ENCODE data around the gene SLC27A1. TPM values are rescaled to one million over a fixed set of nuclear protein-coding genes. Genes with fewer than 3 reads are reported as not detected.

The SLC27A1 gene
- polyA plus RNA-seq, 1 of the 3 experiments (the other 2 are of a cell fraction), result 15.0 TPM

DNA sequence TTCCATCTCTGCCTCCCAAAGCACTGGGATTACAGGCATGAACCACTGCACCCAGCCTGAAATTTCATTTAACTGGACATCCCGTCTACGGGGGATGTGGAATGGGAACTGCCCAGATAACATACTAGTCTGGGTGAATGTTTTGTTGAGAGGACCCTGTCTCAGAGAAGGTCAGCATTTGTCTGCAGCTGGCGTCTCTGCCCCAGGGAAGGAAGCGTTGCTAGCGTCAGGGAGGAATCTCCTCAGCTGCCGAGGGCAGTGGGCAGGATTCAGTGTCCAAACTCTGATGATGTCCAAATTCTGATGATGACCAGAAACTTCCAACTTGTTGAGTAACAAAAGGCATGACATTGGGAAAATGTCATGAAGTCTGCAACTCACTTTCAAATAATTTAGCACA is 12.7 kb upstream of the SLC27A1 start:
- Histone ChIP-seq H3K27ac (ENCODE audit: low read depth in 2 of 2, low read length in 1 of 2) (no peak overlapping the region), H3K9me2 (no peaks in the 10 kb centered on the region), H3K4me3 (ENCODE audit: low read depth in 2 of 2, low read length in 1 of 2) (no peak overlapping the region), H3F3A (replicated peaks; ENCODE audit: insufficient read depth) (no peaks in the 10 kb centered on the region), H3K79me2 (ENCODE audit: insufficient read depth) (no peaks in the 10 kb centered on the region), H3K36me3 (replicated peaks in 1 of 2; ENCODE audit: control insufficient read depth in 1 of 2, insufficient read depth in 2 of 2, low read length in 1 of 2) (no peaks in the 10 kb centered on the region), H4K20me1 (ENCODE audit: insufficient read depth) (no peaks in the 10 kb centered on the region), H3K4me1 (ENCODE audit: control insufficient read depth in 1 of 2, insufficient read depth in 2 of 2, low read depth in 1 of 2, low read length in 1 of 2) (no peaks in the 10 kb centered on the region; a peak in 1 of 4 replicates), H2AFZ (ENCODE audit: low read depth) (no peak overlapping the region), H3K4me2 (no peak overlapping the region), H3K9me3 (no peaks in the 10 kb centered on the region), H3K9ac (no peak overlapping the region), H3K27me3 (ENCODE audit: insufficient read depth) (peaks cover 40% of the 10 kb centered on the region)
- ChIA-PET CTCF (interaction anchor here (0.6 to 1.7 kb wide), 3 partner anchors 9 to 70 kb away, joined by 3 to 8 read pairs (median 6); partner anchors contain the start of gene TMEM221), POLR2A (interaction anchor here (1.0 kb wide), 1 partner anchor 10 kb away, joined by 3 read pairs; no protein-coding TSS in a partner anchor)
- WGBS (ENCODE audit: low lambda C conversion rate), result 7% methylated on average over 6 of the region's 6 CpGs
- TF ChIP-seq NRF1 (IDR thresholded peaks at IDR 0.05; ENCODE audit: low read depth, low read length), result no peak
- TF ChIP-seq RXRA (IDR thresholded peaks at IDR 0.05; ENCODE audit: borderline replicate concordance, low read depth), result no peak
- TF ChIP-seq RAD21 (IDR thresholded peaks at IDR 0.05; ENCODE audit: low read length), result no peak
- TF ChIP-seq, protein P1, sequence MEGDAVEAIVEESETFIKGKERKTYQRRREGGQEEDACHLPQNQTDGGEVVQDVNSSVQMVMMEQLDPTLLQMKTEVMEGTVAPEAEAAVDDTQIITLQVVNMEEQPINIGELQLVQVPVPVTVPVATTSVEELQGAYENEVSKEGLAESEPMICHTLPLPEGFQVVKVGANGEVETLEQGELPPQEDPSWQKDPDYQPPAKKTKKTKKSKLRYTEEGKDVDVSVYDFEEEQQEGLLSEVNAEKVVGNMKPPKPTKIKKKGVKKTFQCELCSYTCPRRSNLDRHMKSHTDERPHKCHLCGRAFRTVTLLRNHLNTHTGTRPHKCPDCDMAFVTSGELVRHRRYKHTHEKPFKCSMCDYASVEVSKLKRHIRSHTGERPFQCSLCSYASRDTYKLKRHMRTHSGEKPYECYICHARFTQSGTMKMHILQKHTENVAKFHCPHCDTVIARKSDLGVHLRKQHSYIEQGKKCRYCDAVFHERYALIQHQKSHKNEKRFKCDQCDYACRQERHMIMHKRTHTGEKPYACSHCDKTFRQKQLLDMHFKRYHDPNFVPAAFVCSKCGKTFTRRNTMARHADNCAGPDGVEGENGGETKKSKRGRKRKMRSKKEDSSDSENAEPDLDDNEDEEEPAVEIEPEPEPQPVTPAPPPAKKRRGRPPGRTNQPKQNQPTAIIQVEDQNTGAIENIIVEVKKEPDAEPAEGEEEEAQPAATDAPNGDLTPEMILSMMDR (IDR thresholded peaks at IDR 0.05), result no peak
- no peak for TF ChIP-seq FOXM1 (IDR thresholded peaks at IDR 0.05; ENCODE audit: low read depth)
- TF ChIP-seq, protein P2, sequence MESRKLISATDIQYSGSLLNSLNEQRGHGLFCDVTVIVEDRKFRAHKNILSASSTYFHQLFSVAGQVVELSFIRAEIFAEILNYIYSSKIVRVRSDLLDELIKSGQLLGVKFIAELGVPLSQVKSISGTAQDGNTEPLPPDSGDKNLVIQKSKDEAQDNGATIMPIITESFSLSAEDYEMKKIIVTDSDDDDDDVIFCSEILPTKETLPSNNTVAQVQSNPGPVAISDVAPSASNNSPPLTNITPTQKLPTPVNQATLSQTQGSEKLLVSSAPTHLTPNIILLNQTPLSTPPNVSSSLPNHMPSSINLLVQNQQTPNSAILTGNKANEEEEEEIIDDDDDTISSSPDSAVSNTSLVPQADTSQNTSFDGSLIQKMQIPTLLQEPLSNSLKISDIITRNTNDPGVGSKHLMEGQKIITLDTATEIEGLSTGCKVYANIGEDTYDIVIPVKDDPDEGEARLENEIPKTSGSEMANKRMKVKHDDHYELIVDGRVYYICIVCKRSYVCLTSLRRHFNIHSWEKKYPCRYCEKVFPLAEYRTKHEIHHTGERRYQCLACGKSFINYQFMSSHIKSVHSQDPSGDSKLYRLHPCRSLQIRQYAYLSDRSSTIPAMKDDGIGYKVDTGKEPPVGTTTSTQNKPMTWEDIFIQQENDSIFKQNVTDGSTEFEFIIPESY (IDR thresholded peaks at IDR 0.05; ENCODE audit: borderline replicate concordance, low read depth), result no peak
- TF ChIP-seq SMC3 (IDR thresholded peaks at IDR 0.05; ENCODE audit: low read depth, low read length), result no peak
- TF ChIP-seq, protein P3, sequence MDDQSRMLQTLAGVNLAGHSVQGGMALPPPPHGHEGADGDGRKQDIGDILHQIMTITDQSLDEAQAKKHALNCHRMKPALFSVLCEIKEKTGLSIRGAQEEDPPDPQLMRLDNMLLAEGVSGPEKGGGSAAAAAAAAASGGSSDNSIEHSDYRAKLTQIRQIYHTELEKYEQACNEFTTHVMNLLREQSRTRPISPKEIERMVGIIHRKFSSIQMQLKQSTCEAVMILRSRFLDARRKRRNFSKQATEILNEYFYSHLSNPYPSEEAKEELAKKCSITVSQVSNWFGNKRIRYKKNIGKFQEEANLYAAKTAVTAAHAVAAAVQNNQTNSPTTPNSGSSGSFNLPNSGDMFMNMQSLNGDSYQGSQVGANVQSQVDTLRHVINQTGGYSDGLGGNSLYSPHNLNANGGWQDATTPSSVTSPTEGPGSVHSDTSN (IDR thresholded peaks at IDR 0.05), result no peak
- TF ChIP-seq, protein P4, sequence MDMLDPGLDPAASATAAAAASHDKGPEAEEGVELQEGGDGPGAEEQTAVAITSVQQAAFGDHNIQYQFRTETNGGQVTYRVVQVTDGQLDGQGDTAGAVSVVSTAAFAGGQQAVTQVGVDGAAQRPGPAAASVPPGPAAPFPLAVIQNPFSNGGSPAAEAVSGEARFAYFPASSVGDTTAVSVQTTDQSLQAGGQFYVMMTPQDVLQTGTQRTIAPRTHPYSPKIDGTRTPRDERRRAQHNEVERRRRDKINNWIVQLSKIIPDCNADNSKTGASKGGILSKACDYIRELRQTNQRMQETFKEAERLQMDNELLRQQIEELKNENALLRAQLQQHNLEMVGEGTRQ (IDR thresholded peaks at IDR 0.05; ENCODE audit: borderline replicate concordance, low read depth, low read length), result no peak
- TF ChIP-seq RFX5 (IDR thresholded peaks at IDR 0.05; ENCODE audit: low read length), result no peak
- TF ChIP-seq, protein P5, sequence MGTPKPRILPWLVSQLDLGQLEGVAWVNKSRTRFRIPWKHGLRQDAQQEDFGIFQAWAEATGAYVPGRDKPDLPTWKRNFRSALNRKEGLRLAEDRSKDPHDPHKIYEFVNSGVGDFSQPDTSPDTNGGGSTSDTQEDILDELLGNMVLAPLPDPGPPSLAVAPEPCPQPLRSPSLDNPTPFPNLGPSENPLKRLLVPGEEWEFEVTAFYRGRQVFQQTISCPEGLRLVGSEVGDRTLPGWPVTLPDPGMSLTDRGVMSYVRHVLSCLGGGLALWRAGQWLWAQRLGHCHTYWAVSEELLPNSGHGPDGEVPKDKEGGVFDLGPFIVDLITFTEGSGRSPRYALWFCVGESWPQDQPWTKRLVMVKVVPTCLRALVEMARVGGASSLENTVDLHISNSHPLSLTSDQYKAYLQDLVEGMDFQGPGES (IDR thresholded peaks at IDR 0.05; ENCODE audit: low read depth, low read length), result no peak
- TF ChIP-seq FOXJ3 (CRISPR knock-in tag; IDR thresholded peaks at IDR 0.05), result no peak
- no peak for TF ChIP-seq GABPA (IDR thresholded peaks at IDR 0.05; ENCODE audit: low read depth)
- no peak for TF ChIP-seq POLR2AphosphoS5 (IDR thresholded peaks at IDR 0.05; ENCODE audit: low read depth, low read length)
- no peak for DNase-seq
